BJ (cell line): ENCODE results near the gene LSM12. TPM values are rescaled to one million over a fixed set of nuclear protein-coding genes. Genes with fewer than 3 reads are reported as not detected.

ENCODE experiments used
- CTCF ChIA-PET: fragments of 350-600 bp; formaldehyde crosslinking; extraction: SDS; loops from one replicate; lab custom pipeline; 2021; ENCODE audit warnings: antibody characterized with exemption, inconsistent platforms; lab: Yijun Ruan, JAX
- POLR2A ChIA-PET: fragments of 300-600 bp; sonication (Branson Sonifier 250); formaldehyde crosslinking; extraction: SDS; loops from one replicate; lab custom pipeline; 2021; ENCODE audit warnings: antibody characterized with exemption; lab: Charles Lee
- DNase-seq: peaks from one replicate; pipeline ENCODE4 v3.0.0-alpha.2; 2011; ENCODE audit warnings: low read depth
- H3K27me3 ChIP-seq: 2 replicates; pipeline ENCODE4 v1.6.0; 2011; ENCODE audit warnings: low read length; ENCODE audit not compliant: control insufficient read depth, insufficient read depth
- H3K36me3 ChIP-seq: 2 replicates; pipeline ENCODE4 v1.5.1; 2011; ENCODE audit warnings: low read length; ENCODE audit not compliant: control insufficient read depth, insufficient read depth
- H3K4me3 ChIP-seq: 2 replicates; pipeline ENCODE4 v1.5.1; 2011; ENCODE audit warnings: low read depth, mild to moderate bottlenecking, control low read depth, low read length
- polyA plus RNA-seq: library from polyadenylated mRNA; depleted of rRNA; stranded (reverse); fragments of >200 nt; gene quantifications from 2 replicates; pipeline ENCODE4 v1.2.3, GENCODE V29; 2011
- TF ChIP-seq, protein P1 (sequence below): IDR thresholded peaks from 2 replicates; pipeline ENCODE4 v1.5.1; 2011; ENCODE audit warnings: low read depth, mild to moderate bottlenecking, control low read depth, inconsistent platforms, low read length, moderate library complexity; ENCODE audit not compliant: insufficient read depth

The LSM12 gene
- polyA plus RNA-seq, 1 experiment: 36.3 TPM

DNA sequence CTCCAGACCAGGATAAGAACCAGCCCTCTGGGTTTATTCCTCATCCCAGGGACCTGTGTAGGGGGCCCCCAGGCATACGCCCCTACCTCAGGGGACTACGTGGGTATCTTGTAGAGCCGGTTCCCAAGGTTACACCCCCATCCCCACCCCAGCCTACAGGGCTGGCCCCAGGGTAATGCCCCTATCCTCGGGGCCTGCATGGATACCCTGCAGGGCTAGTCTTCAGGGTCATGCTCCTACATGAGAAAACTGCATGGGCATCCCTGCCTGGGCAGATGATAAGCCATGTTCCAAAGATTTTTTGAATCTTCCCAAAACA, 42.8 kb upstream of the LSM12 start:
- CTCF ChIA-PET: interaction anchor here (1.0 to 1.6 kb wide), 5 partner anchors 9 to 165 kb away, joined by 3 to 5 read pairs (median 4); no protein-coding TSS in a partner anchor
- Histone ChIP-seq H3K4me3 (peak overlapping the region; percentile 54), H3K36me3 (peaks cover 15% of the 10 kb centered on the region), H3K27me3 (no peaks in the 10 kb centered on the region)
- POLR2A ChIA-PET: no interaction called here
- TF ChIP-seq, protein P1, sequence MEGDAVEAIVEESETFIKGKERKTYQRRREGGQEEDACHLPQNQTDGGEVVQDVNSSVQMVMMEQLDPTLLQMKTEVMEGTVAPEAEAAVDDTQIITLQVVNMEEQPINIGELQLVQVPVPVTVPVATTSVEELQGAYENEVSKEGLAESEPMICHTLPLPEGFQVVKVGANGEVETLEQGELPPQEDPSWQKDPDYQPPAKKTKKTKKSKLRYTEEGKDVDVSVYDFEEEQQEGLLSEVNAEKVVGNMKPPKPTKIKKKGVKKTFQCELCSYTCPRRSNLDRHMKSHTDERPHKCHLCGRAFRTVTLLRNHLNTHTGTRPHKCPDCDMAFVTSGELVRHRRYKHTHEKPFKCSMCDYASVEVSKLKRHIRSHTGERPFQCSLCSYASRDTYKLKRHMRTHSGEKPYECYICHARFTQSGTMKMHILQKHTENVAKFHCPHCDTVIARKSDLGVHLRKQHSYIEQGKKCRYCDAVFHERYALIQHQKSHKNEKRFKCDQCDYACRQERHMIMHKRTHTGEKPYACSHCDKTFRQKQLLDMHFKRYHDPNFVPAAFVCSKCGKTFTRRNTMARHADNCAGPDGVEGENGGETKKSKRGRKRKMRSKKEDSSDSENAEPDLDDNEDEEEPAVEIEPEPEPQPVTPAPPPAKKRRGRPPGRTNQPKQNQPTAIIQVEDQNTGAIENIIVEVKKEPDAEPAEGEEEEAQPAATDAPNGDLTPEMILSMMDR: no peak
- no peak for DNase-seq

DNA sequence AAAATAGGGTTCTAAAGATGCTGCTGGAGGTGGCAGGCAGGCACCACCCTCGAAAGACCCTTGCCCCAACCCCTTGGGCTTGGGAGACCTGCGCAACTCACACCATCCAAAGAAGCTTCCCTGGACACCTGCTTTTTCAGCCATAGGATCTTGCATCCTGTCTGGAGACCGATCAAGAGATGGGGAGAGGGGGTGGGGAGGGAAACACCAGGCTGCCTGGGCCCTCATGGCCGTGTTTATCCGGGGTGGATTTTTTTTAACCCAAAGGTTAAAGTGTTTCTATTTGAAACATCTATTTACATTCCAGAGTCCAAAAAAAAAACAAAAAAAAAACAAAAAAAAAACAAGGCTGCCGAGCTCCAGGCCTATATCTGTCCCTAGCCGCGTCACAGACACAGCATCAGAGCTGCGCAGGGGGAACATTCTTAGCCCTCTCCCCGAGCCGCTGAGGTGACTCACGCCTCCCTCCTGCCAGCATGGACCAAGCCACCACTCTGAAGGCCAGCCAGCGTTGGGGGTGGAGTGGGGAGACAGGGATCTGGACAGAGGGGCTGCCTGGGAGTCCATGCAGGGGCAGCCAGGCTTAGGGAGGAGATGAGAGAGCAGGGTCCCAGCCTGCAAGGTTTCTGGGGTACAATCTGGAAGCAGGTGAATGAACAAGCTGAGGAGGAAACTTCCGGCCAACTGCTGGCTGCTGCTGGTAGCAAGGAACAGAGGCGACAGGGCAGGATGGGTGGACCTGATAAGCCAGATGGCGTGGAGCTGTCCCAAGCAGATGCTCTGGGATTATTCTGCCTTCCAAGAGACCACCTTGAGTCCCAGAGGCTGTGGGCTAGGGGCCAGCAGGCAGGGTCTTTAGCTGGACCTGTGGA, 42.2 kb upstream of the LSM12 start:
- CTCF ChIA-PET: interaction anchor here (1.0 to 1.6 kb wide), 5 partner anchors 9 to 164 kb away, joined by 3 to 5 read pairs (median 4); no protein-coding TSS in a partner anchor
- POLR2A ChIA-PET: interaction anchor here (0.6 kb wide), 1 partner anchor 15 kb away, joined by 3 read pairs; no protein-coding TSS in a partner anchor
- H3K4me3 ChIP-seq: peak overlapping the region; percentile 54
- peaks cover 12% of the 10 kb centered on the region for H3K36me3 ChIP-seq
- H3K27me3 ChIP-seq: no peaks in the 10 kb centered on the region
- TF ChIP-seq, protein P1: no peak
- DNase-seq: peak; percentile 93

DNA sequence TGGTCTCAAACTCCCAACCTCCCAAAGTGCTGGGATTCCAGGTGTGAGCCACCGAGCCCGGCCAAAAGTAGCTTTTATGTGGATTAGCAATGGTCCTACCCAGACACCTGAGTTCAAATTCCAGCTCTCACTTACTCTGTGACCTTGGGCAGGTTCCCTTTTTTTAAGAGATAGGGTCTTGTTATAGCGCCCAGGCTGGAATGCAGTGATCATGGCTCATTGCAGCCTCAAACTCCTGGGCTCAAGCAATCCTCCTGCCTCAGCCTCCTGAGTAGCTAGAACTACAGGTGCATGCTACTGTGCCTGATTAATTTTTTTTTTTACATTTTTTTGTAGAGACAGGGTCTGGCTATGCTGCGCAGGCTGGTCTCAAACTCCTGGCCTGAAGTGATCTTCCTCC, 40.3 kb upstream of the LSM12 start:
- H3K27me3 ChIP-seq: no peaks in the 10 kb centered on the region
- DNase-seq: no peak
- no peak overlapping the region for H3K4me3 ChIP-seq
- POLR2A ChIA-PET: no interaction called here
- CTCF ChIA-PET: interaction anchor here (0.6 to 2.0 kb wide), 4 partner anchors 8 to 32 kb away, joined by 3 to 11 read pairs (median 6); no protein-coding TSS in a partner anchor
- TF ChIP-seq, protein P1: no peak
- peaks cover 17% of the 10 kb centered on the region for H3K36me3 ChIP-seq

DNA sequence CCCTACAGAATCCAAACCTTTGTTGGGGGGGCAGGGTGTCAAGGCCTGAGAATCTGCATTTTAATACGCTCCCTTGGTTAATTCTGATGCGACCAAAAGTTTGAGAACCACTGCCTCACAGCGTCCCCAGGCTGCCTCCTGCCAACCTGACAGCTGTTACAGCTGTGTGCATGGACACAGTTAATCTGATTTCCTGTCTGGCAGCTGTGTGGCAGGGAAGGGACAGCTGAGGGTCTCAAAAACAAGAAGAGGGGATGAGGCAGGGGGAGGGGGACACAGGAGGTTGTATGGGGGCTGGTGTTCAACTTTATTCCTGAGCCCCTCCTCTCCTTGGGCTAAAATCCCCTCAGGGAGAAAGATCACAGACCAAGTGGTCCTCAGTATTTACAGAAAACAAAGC, 39.5 kb upstream of the LSM12 start:
- CTCF ChIA-PET: interaction anchor here (0.6 to 2.0 kb wide), 3 partner anchors 10 to 316 kb away, joined by 3 to 11 read pairs (median 3); no protein-coding TSS in a partner anchor

More for the DNA sequence above, 39.5 kb upstream of the LSM12 start:
- POLR2A ChIA-PET: no interaction called here
- DNase-seq: no peak
- Histone ChIP-seq H3K27me3 (no peaks in the 10 kb centered on the region), H3K4me3 (no peak overlapping the region), H3K36me3 (peaks cover 17% of the 10 kb centered on the region)
- TF ChIP-seq, protein P1: no peak
